Right lobe of liver (tissue), 6 donors: Measurements from ENCODE around the gene TBC1D25. TPM values are rescaled to one million over a fixed set of nuclear protein-coding genes. Genes with fewer than 3 reads are reported as not detected.

Experiments used
- ATAC-seq, 4 donors: fragments of 200-7000 bp; cut with Tn5 transposase; one replicate each; pipeline ENCODE4 v1.9.1; 2020; ENCODE audit warnings: mild to moderate bottlenecking in 4 of 4, moderate library complexity in 4 of 4
- DNase-seq, 3 donors: peaks; one replicate each; pipeline ENCODE4 v3.0.0-alpha.2; 2020
- H3K27ac ChIP-seq, 3 donors: fragments of 200-600 bp; one replicate each; pipeline ENCODE4 v1.8.0; 2022
- H3K27me3 ChIP-seq, 2 donors: fragments of 200-600 bp; one replicate each; pipeline ENCODE4 v1.8.0; 2022
- H3K36me3 ChIP-seq, 4 donors: fragments of 200-600 bp; sonication (generic) in 1 of 4; one replicate each; pipeline versions ENCODE4 v1.5.1 to v1.8.0; 2017 to 2022; ENCODE audit warnings: control low read depth in 1 of 4
- H3K4me1 ChIP-seq, 4 donors: fragments of 200-600 bp; sonication (generic) in 1 of 4; one replicate each; pipeline versions ENCODE4 v1.5.1 to v1.8.0; 2017 to 2022; ENCODE audit warnings: control low read depth in 1 of 4
- H3K4me3 ChIP-seq, 3 donors: fragments of 200-600 bp; one replicate each; pipeline ENCODE4 v1.8.0; 2022
- H3K9me3 ChIP-seq, 4 donors: fragments of 200-600 bp; sonication (generic) in 1 of 4; one replicate each; pipeline versions ENCODE4 v1.5.1 to v1.8.0; 2017 to 2022; ENCODE audit warnings: control low read depth in 1 of 4
- POLR2A ChIP-seq: fragments of 450-650 bp; IDR thresholded peaks from one replicate; pipeline ENCODE4 v1.6.1; 2017; ENCODE audit warnings: antibody characterized with exemption, mild to moderate bottlenecking
- WGBS: methylation state at CpG from one replicate; pipeline ENCODE4 v1.1.6; 2018; ENCODE audit warnings: low coverage, low lambda C conversion rate; ENCODE audit not compliant: insufficient coverage; ENCODE audit errors: missing lambda C conversion rate; 5-methylcytosine and 5-hydroxymethylcytosine counted together
- intact Hi-C, 2 donors: fragments of 100-400 bp; cut with DNase I; formaldehyde crosslinking; loops; one replicate each; pipeline versions ENCODE4 v1.11.2 to v1.14.1; 2022
- total RNA-seq, 6 experiments: library from RNA; depleted of rRNA in 2 of 6; stranded (reverse); fragments of >200 nt in 2 of 6; fragmentation: NEBNext Ultra II Directional in 3 of 6; extraction: Animal tissue kit (Norgen Biotek cat#: 25700) in 3 of 6; gene quantifications; one replicate each; pipeline versions ENCODE4 v1.1.0 to v1.2.4, GENCODE V29; 2016 to 2023
- TF ChIP-seq, protein P1 (sequence below), 4 donors: fragments of 200-600 bp in 3 of 4; fragments of 450-650 bp in 1 of 4; IDR thresholded peaks; one replicate each; pipeline versions ENCODE4 v1.5.1 to v1.8.0; 2016 to 2022; ENCODE audit warnings: antibody characterized with exemption in 4 of 4, mild to moderate bottlenecking in 2 of 4
- donor health status: DM: no; HTN: yes; CAD: no.
- donor health status: DM: no; HTN: no; CAD: no.
- donor health status: DM: no; HTN: no; CAD: no.
- donor health status: DM: no; HTN: yes; CAD: no.
- donor health status: DM: no; HTN: yes; CAD: no.

Gene TBC1D25
- total RNA-seq, 6 experiments from 2014 or later: 4.3 to 7.5 (median 5.6) TPM

GRCh38 chrX:48498374-48498809 lies 41.1 kb upstream of the TBC1D25 start:
- WGBS: 40% methylated on average over 6 of the region's 6 CpGs

GRCh38 chrX:48504261-48504660 lies 35.3 kb upstream of the TBC1D25 start:
- no peak for ATAC-seq
- 61% methylated on average over 7 of the region's 7 CpGs for WGBS
- intact Hi-C loops: no loop called here

More at GRCh38 chrX:48498374-48498809, 41.1 kb upstream of the TBC1D25 start:
- Histone ChIP-seq H3K27ac (no peak overlapping the region), H3K4me1 (no peaks in the 10 kb centered on the region), H3K9me3 (no peaks in the 10 kb centered on the region), H3K36me3 (no peaks in the 10 kb centered on the region), H3K4me3 (no peak overlapping the region), H3K27me3 (no peaks in the 10 kb centered on the region)
- ATAC-seq (no peak), DNase-seq (no peak)
- intact Hi-C loops: no loop called here
- no peak for TF ChIP-seq POLR2A
- TF ChIP-seq, protein P1, sequence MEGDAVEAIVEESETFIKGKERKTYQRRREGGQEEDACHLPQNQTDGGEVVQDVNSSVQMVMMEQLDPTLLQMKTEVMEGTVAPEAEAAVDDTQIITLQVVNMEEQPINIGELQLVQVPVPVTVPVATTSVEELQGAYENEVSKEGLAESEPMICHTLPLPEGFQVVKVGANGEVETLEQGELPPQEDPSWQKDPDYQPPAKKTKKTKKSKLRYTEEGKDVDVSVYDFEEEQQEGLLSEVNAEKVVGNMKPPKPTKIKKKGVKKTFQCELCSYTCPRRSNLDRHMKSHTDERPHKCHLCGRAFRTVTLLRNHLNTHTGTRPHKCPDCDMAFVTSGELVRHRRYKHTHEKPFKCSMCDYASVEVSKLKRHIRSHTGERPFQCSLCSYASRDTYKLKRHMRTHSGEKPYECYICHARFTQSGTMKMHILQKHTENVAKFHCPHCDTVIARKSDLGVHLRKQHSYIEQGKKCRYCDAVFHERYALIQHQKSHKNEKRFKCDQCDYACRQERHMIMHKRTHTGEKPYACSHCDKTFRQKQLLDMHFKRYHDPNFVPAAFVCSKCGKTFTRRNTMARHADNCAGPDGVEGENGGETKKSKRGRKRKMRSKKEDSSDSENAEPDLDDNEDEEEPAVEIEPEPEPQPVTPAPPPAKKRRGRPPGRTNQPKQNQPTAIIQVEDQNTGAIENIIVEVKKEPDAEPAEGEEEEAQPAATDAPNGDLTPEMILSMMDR (IDR thresholded peaks at IDR 0.05): no peak

DNA sequence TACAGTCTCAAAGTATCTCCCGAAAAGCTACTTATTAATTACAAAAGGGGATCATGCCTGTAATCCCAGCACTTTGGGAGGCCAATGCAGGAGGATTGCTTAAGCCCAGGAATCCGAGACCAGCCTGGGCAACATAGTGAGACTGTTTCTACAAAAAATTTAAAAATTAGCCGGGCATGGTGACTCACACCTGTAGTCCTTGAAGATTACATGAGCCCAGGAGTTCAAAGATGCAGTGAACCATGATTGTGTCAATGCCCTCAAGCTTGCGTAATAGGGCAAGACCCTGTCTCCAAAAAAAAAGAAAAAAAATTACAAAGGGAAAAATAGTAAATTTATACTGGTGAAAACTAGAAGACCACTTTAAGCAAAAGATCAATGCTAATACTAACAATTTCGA lies 34.0 kb upstream of the TBC1D25 start:
- no peaks in the 10 kb centered on the region for H3K27me3 ChIP-seq
- DNase-seq (no peak), ATAC-seq (peak in 3 of 4 donors; percentile 29 to 59 (median 49))
- WGBS: 54% methylated on average over 5 of the region's 5 CpGs
- no peaks in the 10 kb centered on the region for H3K36me3 ChIP-seq
- H3K4me1 ChIP-seq: no peaks in the 10 kb centered on the region
- H3K27ac ChIP-seq: no peak overlapping the region
- intact Hi-C loops: no loop called here
- H3K9me3 ChIP-seq: no peaks in the 10 kb centered on the region
- no peak for TF ChIP-seq POLR2A
- TF ChIP-seq, protein P1 (IDR thresholded peaks at IDR 0.05): no peak
- H3K4me3 ChIP-seq: no peak overlapping the region

More at GRCh38 chrX:48504261-48504660, 35.3 kb upstream of the TBC1D25 start:
- Histone ChIP-seq H3K9me3 (no peaks in the 10 kb centered on the region), H3K27ac (no peak overlapping the region), H3K36me3 (no peaks in the 10 kb centered on the region), H3K4me1 (no peaks in the 10 kb centered on the region), H3K27me3 (no peaks in the 10 kb centered on the region), H3K4me3 (no peak overlapping the region)
- DNase-seq: no peak
- no peak for TF ChIP-seq POLR2A
- TF ChIP-seq, protein P1 (IDR thresholded peaks at IDR 0.05): no peak

GRCh38 chrX:48507246-48507645 lies 32.3 kb upstream of the TBC1D25 start:
- TF ChIP-seq, protein P1 (IDR thresholded peaks at IDR 0.05): no peak
- no peak for TF ChIP-seq POLR2A
- Histone ChIP-seq H3K27me3 (no peaks in the 10 kb centered on the region), H3K4me1 (no peaks in the 10 kb centered on the region), H3K27ac (no peak overlapping the region), H3K4me3 (no peak overlapping the region), H3K9me3 (no peaks in the 10 kb centered on the region), H3K36me3 (no peaks in the 10 kb centered on the region)
- DNase-seq (no peak), ATAC-seq (no peak)
- WGBS: 58% methylated on average over 5 of the region's 5 CpGs
- intact Hi-C loops: no loop called here
